ENCODE measurements around the gene SMC6. TPM values are rescaled to one million over a fixed set of nuclear protein-coding genes. Genes with fewer than 3 reads are reported as not detected.

Gene SMC6
- total and polyA plus RNA-seq, 10 of the 15 experiments (the other 5 are each of a cell fraction or from before 2014, with no cell fraction given), result 12.8 to 63.8 (median 38.8) TPM

DNA sequence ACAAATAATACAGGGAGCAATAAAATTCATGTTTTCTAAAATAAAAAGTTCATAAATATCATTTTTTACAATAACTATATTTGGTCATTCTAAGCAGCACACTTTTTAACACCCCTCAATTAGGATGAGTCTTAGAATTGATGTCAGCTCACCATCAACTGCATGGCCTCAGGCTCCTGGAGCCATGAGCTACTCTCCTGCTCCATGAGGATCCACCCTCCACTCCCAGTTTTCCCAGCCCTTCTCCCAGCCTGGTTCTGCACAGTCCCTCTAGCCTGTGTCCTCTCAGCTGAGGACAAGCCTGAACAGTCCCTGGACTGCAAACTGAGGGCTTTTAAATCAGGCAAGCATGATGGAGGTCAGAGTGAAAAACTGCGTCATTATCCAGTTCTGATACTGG is 89.1 kb downstream of the SMC6 start (continued):
- TF ChIP-seq, protein P1, sequence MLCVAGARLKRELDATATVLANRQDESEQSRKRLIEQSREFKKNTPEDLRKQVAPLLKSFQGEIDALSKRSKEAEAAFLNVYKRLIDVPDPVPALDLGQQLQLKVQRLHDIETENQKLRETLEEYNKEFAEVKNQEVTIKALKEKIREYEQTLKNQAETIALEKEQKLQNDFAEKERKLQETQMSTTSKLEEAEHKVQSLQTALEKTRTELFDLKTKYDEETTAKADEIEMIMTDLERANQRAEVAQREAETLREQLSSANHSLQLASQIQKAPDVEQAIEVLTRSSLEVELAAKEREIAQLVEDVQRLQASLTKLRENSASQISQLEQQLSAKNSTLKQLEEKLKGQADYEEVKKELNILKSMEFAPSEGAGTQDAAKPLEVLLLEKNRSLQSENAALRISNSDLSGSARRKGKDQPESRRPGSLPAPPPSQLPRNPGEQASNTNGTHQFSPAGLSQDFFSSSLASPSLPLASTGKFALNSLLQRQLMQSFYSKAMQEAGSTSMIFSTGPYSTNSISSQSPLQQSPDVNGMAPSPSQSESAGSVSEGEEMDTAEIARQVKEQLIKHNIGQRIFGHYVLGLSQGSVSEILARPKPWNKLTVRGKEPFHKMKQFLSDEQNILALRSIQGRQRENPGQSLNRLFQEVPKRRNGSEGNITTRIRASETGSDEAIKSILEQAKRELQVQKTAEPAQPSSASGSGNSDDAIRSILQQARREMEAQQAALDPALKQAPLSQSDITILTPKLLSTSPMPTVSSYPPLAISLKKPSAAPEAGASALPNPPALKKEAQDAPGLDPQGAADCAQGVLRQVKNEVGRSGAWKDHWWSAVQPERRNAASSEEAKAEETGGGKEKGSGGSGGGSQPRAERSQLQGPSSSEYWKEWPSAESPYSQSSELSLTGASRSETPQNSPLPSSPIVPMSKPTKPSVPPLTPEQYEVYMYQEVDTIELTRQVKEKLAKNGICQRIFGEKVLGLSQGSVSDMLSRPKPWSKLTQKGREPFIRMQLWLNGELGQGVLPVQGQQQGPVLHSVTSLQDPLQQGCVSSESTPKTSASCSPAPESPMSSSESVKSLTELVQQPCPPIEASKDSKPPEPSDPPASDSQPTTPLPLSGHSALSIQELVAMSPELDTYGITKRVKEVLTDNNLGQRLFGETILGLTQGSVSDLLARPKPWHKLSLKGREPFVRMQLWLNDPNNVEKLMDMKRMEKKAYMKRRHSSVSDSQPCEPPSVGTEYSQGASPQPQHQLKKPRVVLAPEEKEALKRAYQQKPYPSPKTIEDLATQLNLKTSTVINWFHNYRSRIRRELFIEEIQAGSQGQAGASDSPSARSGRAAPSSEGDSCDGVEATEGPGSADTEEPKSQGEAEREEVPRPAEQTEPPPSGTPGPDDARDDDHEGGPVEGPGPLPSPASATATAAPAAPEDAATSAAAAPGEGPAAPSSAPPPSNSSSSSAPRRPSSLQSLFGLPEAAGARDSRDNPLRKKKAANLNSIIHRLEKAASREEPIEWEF (IDR thresholded peaks at IDR 0.05; ENCODE audit: insufficient replicate concordance, low read depth, low read length), result no peak
- TF ChIP-seq, protein P2, sequence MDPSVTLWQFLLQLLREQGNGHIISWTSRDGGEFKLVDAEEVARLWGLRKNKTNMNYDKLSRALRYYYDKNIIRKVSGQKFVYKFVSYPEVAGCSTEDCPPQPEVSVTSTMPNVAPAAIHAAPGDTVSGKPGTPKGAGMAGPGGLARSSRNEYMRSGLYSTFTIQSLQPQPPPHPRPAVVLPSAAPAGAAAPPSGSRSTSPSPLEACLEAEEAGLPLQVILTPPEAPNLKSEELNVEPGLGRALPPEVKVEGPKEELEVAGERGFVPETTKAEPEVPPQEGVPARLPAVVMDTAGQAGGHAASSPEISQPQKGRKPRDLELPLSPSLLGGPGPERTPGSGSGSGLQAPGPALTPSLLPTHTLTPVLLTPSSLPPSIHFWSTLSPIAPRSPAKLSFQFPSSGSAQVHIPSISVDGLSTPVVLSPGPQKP (IDR thresholded peaks at IDR 0.05; ENCODE audit: low read depth, low read length), result no peak
- no peak for TF ChIP-seq RBBP5 (conservative IDR thresholded peaks at IDR 0.05)
- no peak for TF ChIP-seq ZNF217 (IDR thresholded peaks at IDR 0.05)
- TF ChIP-seq MYB (IDR thresholded peaks at IDR 0.05; ENCODE audit: borderline replicate concordance, low read depth, low read length), result no peak
- TF ChIP-seq DPF2 (IDR thresholded peaks at IDR 0.05), result no peak
- TF ChIP-seq NR2C2 (IDR thresholded peaks at IDR 0.05; ENCODE audit: borderline replicate concordance, control insufficient read depth, insufficient read length, low read depth), result no peak
- TF ChIP-seq IRF4 (IDR thresholded peaks at IDR 0.05; ENCODE audit: low read depth, low read length), result no peak
